Astrocyte of the cerebellum (primary cell): ENCODE data around the gene ADAR.

Experiments
- DNase-seq: peaks from one replicate; pipeline ENCODE4 v3.0.0-alpha.2; 2011; ENCODE audit warnings: low read depth
- H3K4me3 ChIP-seq: 2 replicates; pipeline ENCODE4 v1.5.1; 2011; ENCODE audit warnings: mild to moderate bottlenecking, low read depth, low read length, moderate library complexity
- CTCF ChIP-seq: IDR thresholded peaks from 2 replicates; pipeline ENCODE4 v1.5.1; 2012; ENCODE audit warnings: low read length, low read depth, moderate library complexity, mild to moderate bottlenecking; ENCODE audit errors: missing control alignments
- in situ Hi-C: cut with HindIII; loops from 2 replicates; pipeline ENCODE4 v1.10.0; 2017; ENCODE audit warnings: low sequenced_read_pairs

The ADAR gene

DNA sequence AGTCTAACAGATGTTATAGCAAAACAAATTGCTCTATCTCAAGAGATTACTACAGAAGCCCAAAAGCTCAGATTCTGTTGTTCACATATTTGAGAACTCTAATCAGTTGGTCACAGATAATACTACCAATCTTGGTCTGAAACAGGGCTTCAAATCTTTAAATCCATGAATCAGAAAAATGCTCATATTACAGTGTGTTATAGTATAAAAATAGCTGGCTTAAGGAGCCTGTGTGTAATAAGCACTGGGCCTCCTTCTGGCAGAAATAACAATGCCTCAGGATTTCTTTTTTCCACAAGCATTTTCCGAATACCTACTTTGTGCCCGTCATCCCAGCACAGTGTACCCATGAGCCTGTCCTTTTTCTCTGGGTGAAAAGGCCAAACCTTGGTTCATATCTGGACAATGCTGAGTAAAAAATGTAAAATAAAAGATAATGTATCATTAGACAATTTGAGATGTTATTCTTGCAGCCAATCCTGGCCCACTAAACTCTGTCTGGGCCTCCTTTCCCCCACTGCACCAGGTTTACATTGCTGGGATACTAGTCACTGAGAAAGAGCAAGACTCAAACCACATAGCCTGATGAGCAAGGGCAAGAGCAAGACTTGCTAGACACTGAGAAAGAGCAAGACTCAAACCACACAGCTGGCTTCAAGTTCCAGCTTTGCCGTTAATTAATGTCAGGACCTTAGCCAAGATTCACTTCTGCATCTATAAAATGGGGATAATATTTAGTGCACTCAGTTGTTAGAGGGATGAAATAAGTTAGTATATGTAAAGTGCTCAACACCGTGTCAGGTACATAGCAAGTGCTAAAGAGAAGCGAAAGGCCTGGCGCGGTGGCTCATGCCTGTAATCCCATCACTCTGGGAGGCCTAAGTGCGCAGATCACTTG is 17.0 kb upstream of the ADAR start:
- no peak for TF ChIP-seq CTCF
- no peak overlapping the region for H3K4me3 ChIP-seq
- peak; percentile 49 for DNase-seq
- in situ Hi-C loops, result no loop called here

GRCh38 chr1:154623358-154623757 is 15.4 kb upstream of the ADAR start:
- in situ Hi-C loops, result no loop called here
- no peak for DNase-seq
- TF ChIP-seq CTCF, result no peak
- H3K4me3 ChIP-seq, result no peak overlapping the region

GRCh38 chr1:154622503-154623039 is 14.6 kb upstream of the ADAR start:
- no peak for TF ChIP-seq CTCF
- DNase-seq, result no peak
- H3K4me3 ChIP-seq, result no peak overlapping the region
- in situ Hi-C loops, result no loop called here

DNA sequence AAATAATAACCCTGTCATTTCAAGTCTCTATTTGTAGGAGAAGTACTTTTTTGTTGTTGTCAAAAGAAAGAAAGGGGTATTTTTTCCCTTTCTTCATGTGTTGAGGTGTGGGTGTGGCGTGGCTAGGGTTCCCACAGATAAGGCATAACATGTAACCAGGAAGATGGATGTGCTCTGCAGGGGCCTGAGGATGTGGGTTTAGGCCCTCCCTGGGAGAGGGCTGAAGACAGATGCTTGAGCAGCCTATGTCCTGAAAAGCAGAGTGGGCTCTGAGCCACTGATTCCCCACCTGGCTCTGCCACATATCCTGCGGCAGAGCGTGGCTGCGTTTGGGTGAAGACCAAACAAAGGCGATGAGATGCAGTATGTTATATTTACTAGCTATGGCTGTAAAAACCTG is 13.9 kb upstream of the ADAR start:
- H3K4me3 ChIP-seq, result no peak overlapping the region
- no peak for TF ChIP-seq CTCF
- in situ Hi-C loops, result no loop called here
- no peak for DNase-seq

- DNase-seq, result no peak
- no peak overlapping the region for H3K4me3 ChIP-seq
- TF ChIP-seq CTCF, result no peak
- in situ Hi-C loops, result no loop called here
Observed at GRCh38 chr1:154620751-154621150, 12.8 kb upstream of the ADAR start.

DNA sequence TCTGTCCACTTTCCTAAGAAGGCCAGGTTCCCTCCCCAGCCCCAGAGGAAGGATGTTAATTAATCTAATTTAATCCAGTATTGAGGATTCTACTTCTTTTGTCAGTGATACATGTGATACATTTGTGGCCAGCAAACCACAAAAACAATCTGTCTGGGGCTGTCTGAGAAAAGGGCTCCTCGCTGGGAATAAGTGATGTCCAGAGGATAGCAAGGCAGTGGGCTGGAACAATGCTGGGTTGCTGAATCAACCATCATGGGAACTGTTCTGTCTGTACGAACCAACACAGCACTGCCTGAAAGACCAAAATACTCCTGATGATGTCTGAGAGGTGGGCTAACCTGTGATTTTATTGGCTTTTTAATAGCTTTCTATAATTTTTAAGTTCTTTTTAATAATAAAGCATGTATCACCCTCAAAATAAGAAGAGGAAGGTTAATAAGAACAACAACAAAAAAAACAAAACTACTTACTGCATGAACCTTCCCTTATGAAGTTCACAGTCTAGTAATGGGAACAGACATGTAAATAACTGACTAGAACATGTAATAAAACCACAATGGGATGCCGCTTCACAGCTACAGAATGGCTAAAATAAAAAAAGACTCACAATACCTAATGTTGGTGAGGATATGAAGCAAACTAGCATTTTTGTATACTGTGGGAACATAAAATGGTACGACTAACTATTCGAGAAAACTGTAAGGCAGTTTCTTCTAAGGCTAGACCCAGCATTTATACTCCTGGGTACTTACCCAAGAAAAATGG is 11.4 kb upstream of the ADAR start:
- H3K4me3 ChIP-seq, result no peak overlapping the region
- DNase-seq, result no peak
- TF ChIP-seq CTCF, result no peak
- in situ Hi-C loops, result no loop called here
